A549 (cell line): ENCODE measurements around the gene RBM15. TPM values are rescaled to one million over a fixed set of nuclear protein-coding genes. Genes with fewer than 3 reads are reported as not detected.
A peak's percentile ranks its signal among the peaks of the same experiment; 100 is the strongest.

Experiments used
- ATAC-seq, 2 experiments: fragments of 200-7000 bp in 1 of 2; fragments of >200 bp in 1 of 2; cut with Nextera tagmentation in 1 of 2; cut with Tn5 transposase in 1 of 2; 3 replicates each; pipeline versions ENCODE4 v1.8.0 to v1.9.1; 2018 to 2020; ENCODE audit warnings: mild to moderate bottlenecking in 1 of 2, moderate library complexity in 1 of 2
- CTCF ChIA-PET: fragments of 300-600 bp; sonication (Branson Sonifier 250); formaldehyde crosslinking; extraction: SDS; loops from one replicate; lab custom pipeline; 2021; ENCODE audit warnings: antibody characterized with exemption, inconsistent platforms; lab: Yijun Ruan, JAX
- POLR2A ChIA-PET: fragments of 350-600 bp; formaldehyde crosslinking; extraction: SDS; loops from one replicate; lab custom pipeline; 2021; ENCODE audit warnings: antibody characterized with exemption, inconsistent platforms; lab: Yijun Ruan, JAX
- DNase-seq, 2 experiments: peaks; one replicate each; pipeline versions ENCODE4 v3.0.0 to v3.0.0-alpha.2; 2011 to 2016; ENCODE audit warnings: low read depth in 1 of 2, low spot score in 1 of 2
- FAIRE-seq: peaks from 2 replicates; lab custom pipeline; 2011; peaks lifted over from hg19 to GRCh38; lab: Jason Lieb, UNC
- H3K27ac ChIP-seq, 2 experiments: fragments of >200 bp; sonication (Bioruptor Twin); formaldehyde crosslinking; 3 replicates each; pipeline ENCODE4 v1.5.1; 2016 to 2017
- H3K4me1 ChIP-seq: fragments of >200 bp; sonication (Bioruptor Twin); formaldehyde crosslinking; 3 replicates; pipeline ENCODE4 v1.6.1; 2016
- H3K4me2 ChIP-seq: fragments of >200 bp; sonication (Bioruptor Twin); formaldehyde crosslinking; 3 replicates; pipeline ENCODE4 v1.6.1; 2016
- H3K4me3 ChIP-seq: fragments of >200 bp; sonication (Bioruptor Twin); formaldehyde crosslinking; 3 replicates; pipeline ENCODE4 v1.5.1; 2016
- H3K9me3 ChIP-seq: fragments of >200 bp; sonication (Bioruptor Twin); formaldehyde crosslinking; 3 replicates; pipeline ENCODE4 v1.6.1; 2016
- ATOH8 ChIP-seq: fragments of 250-450 bp; sonication (Bioruptor Pico); IDR thresholded peaks from 2 replicates; pipeline ENCODE4 v1.5.0; 2020; ENCODE audit warnings: low read depth, mild to moderate bottlenecking, moderate library complexity
- BCL3 ChIP-seq: fragments of >200 bp; sonication (Bioruptor Twin); formaldehyde crosslinking; IDR thresholded peaks from 3 replicates; pipeline ENCODE4 v1.6.1; 2016
- CBX2 ChIP-seq: fragments of 200-600 bp; sonication (generic); IDR thresholded peaks from 2 replicates; pipeline ENCODE4 v1.6.1; 2016; ENCODE audit warnings: low read depth, mild to moderate bottlenecking, borderline replicate concordance
- CBX8 ChIP-seq: fragments of 200-600 bp; sonication (generic); IDR thresholded peaks from 2 replicates; pipeline ENCODE4 v1.6.1; 2016
- CEBPB ChIP-seq, 2 experiments: fragments of >200 bp in 1 of 2; sonication (Bioruptor Twin) in 1 of 2; formaldehyde crosslinking in 1 of 2; IDR thresholded peaks; 2 replicates each; pipeline ENCODE4 v1.6.1; 2012 to 2016
- CTCF ChIP-seq: fragments of >200 bp; sonication (Bioruptor Twin); formaldehyde crosslinking; IDR thresholded peaks from 3 replicates; pipeline ENCODE4 v1.5.1; 2016
- FOSB ChIP-seq: fragments of 250-450 bp; sonication (Bioruptor Pico); IDR thresholded peaks from 2 replicates; pipeline ENCODE4 v1.5.0; 2020; ENCODE audit warnings: mild to moderate bottlenecking, moderate library complexity
- FOSL2 ChIP-seq, 2 experiments: fragments of 450-650 bp in 1 of 2; fragments of >200 bp in 1 of 2; sonication (Bioruptor Twin) in 1 of 2; formaldehyde crosslinking; IDR thresholded peaks; 2 replicates each; pipeline versions ENCODE4 v1.5.0 to v1.6.1; 2016 to 2020; ENCODE audit warnings: mild to moderate bottlenecking in 1 of 2, moderate library complexity in 1 of 2
- FOXS1 ChIP-seq: fragments of 250-450 bp; sonication (Bioruptor Pico); IDR thresholded peaks from 2 replicates; pipeline ENCODE4 v1.5.0; 2020; ENCODE audit warnings: mild to moderate bottlenecking, moderate library complexity
- HDAC2 ChIP-seq: fragments of 200-600 bp; sonication (generic); IDR thresholded peaks from 2 replicates; pipeline ENCODE4 v1.6.1; 2016
- HOXA7 ChIP-seq: fragments of 250-450 bp; sonication (Bioruptor Pico); IDR thresholded peaks from 2 replicates; pipeline ENCODE4 v1.5.0; 2020; ENCODE audit warnings: mild to moderate bottlenecking, moderate library complexity
- HOXB13 ChIP-seq: fragments of 250-450 bp; sonication (Bioruptor Pico); IDR thresholded peaks from 2 replicates; pipeline ENCODE4 v1.5.0; 2020; ENCODE audit warnings: low read depth, mild to moderate bottlenecking, moderate library complexity
- JUNB ChIP-seq: fragments of >200 bp; sonication (Bioruptor Twin); formaldehyde crosslinking; IDR thresholded peaks from 2 replicates; pipeline ENCODE4 v1.6.1; 2016
- MAFK ChIP-seq: fragments of 450-650 bp; IDR thresholded peaks from 2 replicates; pipeline ENCODE4 v1.6.1; 2014; ENCODE audit not compliant: partially characterized antibody
- MAZ ChIP-seq: fragments of 150-350 bp; IDR thresholded peaks from 2 replicates; pipeline ENCODE4 v1.6.1; 2014; ENCODE audit warnings: antibody characterized with exemption, low read depth, low read length, borderline replicate concordance
- NFE2L2 ChIP-seq: fragments of 150-350 bp; conservative IDR thresholded peaks from 2 replicates; pipeline ENCODE4 v1.6.1; 2014; ENCODE audit warnings: low read length
- NPAS2 ChIP-seq: fragments of 250-450 bp; sonication (Bioruptor Pico); IDR thresholded peaks from 2 replicates; pipeline ENCODE4 v1.8.0; 2022; ENCODE audit warnings: mild to moderate bottlenecking, moderate library complexity, borderline replicate concordance
- PHF8 ChIP-seq: fragments of 200-600 bp; sonication (generic); IDR thresholded peaks from 2 replicates; pipeline ENCODE4 v1.6.1; 2016; ENCODE audit warnings: low read depth, mild to moderate bottlenecking, antibody characterized with exemption, moderate library complexity, borderline replicate concordance
- RCOR1 ChIP-seq: fragments of 150-350 bp; IDR thresholded peaks from 2 replicates; pipeline ENCODE4 v1.6.1; 2014; ENCODE audit warnings: antibody characterized with exemption, low read length, low read depth
- RFX5 ChIP-seq: fragments of 450-650 bp; IDR thresholded peaks from 2 replicates; pipeline ENCODE4 v1.7.1; 2014; ENCODE audit warnings: antibody characterized with exemption, mild to moderate bottlenecking, moderate library complexity
- RNF2 ChIP-seq: fragments of 200-600 bp; sonication (generic); IDR thresholded peaks from 2 replicates; pipeline ENCODE4 v1.6.1; 2016; ENCODE audit warnings: low read depth, mild to moderate bottlenecking, antibody characterized with exemption, moderate library complexity, borderline replicate concordance
- SMC3 ChIP-seq: fragments of >200 bp; sonication (Bioruptor Twin); formaldehyde crosslinking; IDR thresholded peaks from 3 replicates; pipeline ENCODE4 v1.6.1; 2018; ENCODE audit warnings: inconsistent platforms
- TFCP2L1 ChIP-seq: fragments of 250-450 bp; sonication (Bioruptor Pico); IDR thresholded peaks from 2 replicates; pipeline ENCODE4 v1.5.0; 2021; ENCODE audit warnings: mild to moderate bottlenecking
- TP53 ChIP-seq: fragments of 250-450 bp; sonication (Bioruptor Pico); IDR thresholded peaks from 2 replicates; pipeline ENCODE4 v1.5.0; 2021; ENCODE audit warnings: mild to moderate bottlenecking, moderate library complexity
- ZNF302 ChIP-seq: fragments of 250-450 bp; sonication (Bioruptor Pico); IDR thresholded peaks from 2 replicates; pipeline ENCODE4 v1.9.0; 2021; ENCODE audit warnings: inconsistent platforms, mild to moderate bottlenecking, moderate library complexity
- ZSCAN20 ChIP-seq: fragments of 250-450 bp; sonication (Bioruptor Pico); IDR thresholded peaks from 2 replicates; pipeline ENCODE4 v1.8.0; 2022; ENCODE audit warnings: mild to moderate bottlenecking, moderate library complexity
- WGBS: methylation state at CpG from one replicate; pipeline ENCODE4 v1.1.6; 2017; ENCODE audit errors: missing lambda C conversion rate; 5-methylcytosine and 5-hydroxymethylcytosine counted together
- polyA plus RNA-seq, 4 experiments: library from polyadenylated mRNA; depleted of rRNA in 3 of 4; stranded (reverse); fragments of >200 nt; fragmentation: RNase III in 1 of 4; extraction: RNeasy Plus Mini Kit Qiagen cat#74134 plus additional on column Dnase treatment in 1 of 4; gene quantifications; 2 replicates in 3 of 4; 3 replicates in 1 of 4; pipeline ENCODE4 v1.2.3, GENCODE V29; 2011 to 2017

Gene RBM15
- polyA plus RNA-seq, 2 of the 4 experiments (the other 2 are of a cell fraction), result 8.7 to 14.0 TPM

- DNase-seq (no peak), FAIRE-seq (no peak), ATAC-seq (no peak)
- Histone ChIP-seq H3K27ac (no peak overlapping the region), H3K9me3 (no peaks in the 10 kb centered on the region), H3K4me3 (no peak overlapping the region), H3K4me1 (peaks cover 63% of the 10 kb centered on the region), H3K4me2 (peak overlapping the region; percentile 90)
- 93% methylated on average over 23 of the region's 27 CpGs for WGBS
- ChIA-PET POLR2A (no interaction called here), CTCF (interaction anchor here (1.2 to 4.8 kb wide), 5 partner anchors 20 to 154 kb away, joined by 3 to 21 read pairs (median 11); no protein-coding TSS in a partner anchor)
- TF ChIP-seq JUNB (no peak), MAZ (no peak), HDAC2 (no peak)
Measured at GRCh38 chr1:110341146-110341871, 2.1 kb downstream of the RBM15 start.

- ChIA-PET CTCF (interaction anchor here (1.2 to 4.8 kb wide), 3 partner anchors 25 to 154 kb away, joined by 3 to 21 read pairs (median 21); no protein-coding TSS in a partner anchor), POLR2A (no interaction called here)
- Histone ChIP-seq H3K9me3 (no peaks in the 10 kb centered on the region), H3K27ac (no peak overlapping the region), H3K4me2 (peak overlapping the region; percentile 90), H3K4me3 (peak overlapping the region; percentile 27; the same call in 2 of the 3 replicates), H3K4me1 (peaks cover 63% of the 10 kb centered on the region)
- FAIRE-seq (no peak), DNase-seq (no peak), ATAC-seq (no peak)
- TF ChIP-seq BCL3 (no peak), MAFK (no peak), FOSB (CRISPR knock-in tag) (no peak), PHF8 (no peak), RFX5 (no peak), RNF2 (no peak), CEBPB (IDR thresholded peaks at IDR 0.05) (no peak), RCOR1 (no peak), HOXA7 (CRISPR knock-in tag) (no peak), CBX8 (no peak), TP53 (CRISPR knock-in tag) (no peak), SMC3 (no peak)
- 59% methylated on average over 9 of the region's 9 CpGs for WGBS
Measured at GRCh38 chr1:110341872-110342331, 2.7 kb downstream of the RBM15 start.

GRCh38 chr1:110343249-110343648, 4.1 kb downstream of the RBM15 start:
- TF ChIP-seq NFE2L2 (no peak), RNF2 (no peak), HOXA7 (CRISPR knock-in tag) (no peak), FOSB (CRISPR knock-in tag) (no peak), MAFK (no peak), NPAS2 (CRISPR knock-in tag) (no peak), FOSL2 (IDR thresholded peaks at IDR 0.05) (no peak), FOSL2 (CRISPR knock-in tag; IDR thresholded peaks at IDR 0.05) (no peak), CBX2 (no peak), CTCF (no peak), MAZ (no peak), FOXS1 (CRISPR knock-in tag) (no peak), ZSCAN20 (CRISPR knock-in tag) (no peak), ATOH8 (no peak), RCOR1 (no peak), SMC3 (no peak), TFCP2L1 (no peak), ZNF302 (no peak), HOXB13 (CRISPR knock-in tag) (no peak)
- 68% methylated on average over 2 of the region's 2 CpGs for WGBS
- ATAC-seq (no peak), FAIRE-seq (no peak), DNase-seq (no peak)
- Histone ChIP-seq H3K9me3 (no peaks in the 10 kb centered on the region), H3K27ac (no peak overlapping the region), H3K4me2 (peak overlapping the region; percentile 90), H3K4me1 (peaks cover 74% of the 10 kb centered on the region), H3K4me3 (no peak overlapping the region; the same call in 2 of the 3 replicates)
- ChIA-PET CTCF (interaction anchor here (1.5 kb wide), 1 partner anchor 152 kb away, joined by 6 read pairs; no protein-coding TSS in a partner anchor), POLR2A (no interaction called here)
